Naive thymus-derived CD8-positive, alpha-beta T cell (primary cell): ENCODE measurements around the gene LNPEP. TPM values are rescaled to one million over a fixed set of nuclear protein-coding genes. Genes with fewer than 3 reads are reported as not detected.

ENCODE experiments used
- ATAC-seq, 2 donors: fragments of 150-1000 bp; cut with Tn5 transposase in 1 of 2; sonication (Bioruptor Pico), chemical (Tn5 transposase) in 1 of 2; 1 replicate in 1 of 2; 2 replicates in 1 of 2; pipeline ENCODE4 v1.10.0; 2021; ENCODE audit warnings: mild to moderate bottlenecking in 2 of 2, moderate library complexity in 2 of 2
- POLR2A ChIA-PET: fragments of 350-600 bp; sonication (Branson Sonifier 250); formaldehyde crosslinking; loops from one replicate; lab custom pipeline; 2021; ENCODE audit warnings: antibody characterized with exemption; lab: Charles Lee
- DNase-seq, 10 donors: peaks; one replicate each; pipeline versions ENCODE4 v3.0.0 to v3.0.0-alpha.2; 2020 to 2022
- H3K27ac Mint-ChIP-seq, 10 donors: one replicate each; pipeline ENCODE4 v1.8.0; 2020 to 2022; ENCODE audit warnings: mild to moderate bottlenecking in 10 of 10, mixed read lengths in 10 of 10, moderate library complexity in 4 of 10, inconsistent platforms in 1 of 10
- H3K27me3 Mint-ChIP-seq, 5 donors: one replicate each; pipeline ENCODE4 v1.8.0; 2021 to 2022; ENCODE audit warnings: mixed read lengths in 5 of 5
- H3K36me3 Mint-ChIP-seq, 3 donors: one replicate each; pipeline ENCODE4 v1.8.0; 2020 to 2022; ENCODE audit warnings: mixed read lengths in 3 of 3, mild to moderate bottlenecking in 2 of 3, inconsistent platforms in 1 of 3
- H3K4me1 Mint-ChIP-seq, 4 donors: one replicate each; pipeline ENCODE4 v1.8.0; 2021 to 2022; ENCODE audit warnings: mixed read lengths in 4 of 4
- H3K4me3 Mint-ChIP-seq, 10 donors: one replicate each; pipeline ENCODE4 v1.8.0; 2020 to 2022; ENCODE audit warnings: mild to moderate bottlenecking in 10 of 10, mixed read lengths in 10 of 10, moderate library complexity in 6 of 10, inconsistent platforms in 1 of 10
- H3K9me3 Mint-ChIP-seq, 9 donors: one replicate each; pipeline ENCODE4 v1.8.0; 2020 to 2022; ENCODE audit warnings: mixed read lengths in 9 of 9, mild to moderate bottlenecking in 3 of 9, inconsistent platforms in 1 of 9, moderate library complexity in 1 of 9
- polyA plus RNA-seq, 3 donors: library from polyadenylated mRNA; unstranded; fragments of 300-500 nt; fragmentation: Illumina TruSeq; gene quantifications; one replicate each; pipeline ENCODE4 v1.2.3, GENCODE V29; 2021
- total RNA-seq, 8 experiments: library from RNA in 2 of 8; stranded (reverse) in 2 of 8; gene quantifications; one replicate each; pipeline ENCODE4 v1.2.3 and lab custom pipeline; 2021 to 2026

The LNPEP gene
- total and polyA plus RNA-seq, 5 experiments from 2014 or later, result 50.9 to 107 (median 61.7) TPM

DNA sequence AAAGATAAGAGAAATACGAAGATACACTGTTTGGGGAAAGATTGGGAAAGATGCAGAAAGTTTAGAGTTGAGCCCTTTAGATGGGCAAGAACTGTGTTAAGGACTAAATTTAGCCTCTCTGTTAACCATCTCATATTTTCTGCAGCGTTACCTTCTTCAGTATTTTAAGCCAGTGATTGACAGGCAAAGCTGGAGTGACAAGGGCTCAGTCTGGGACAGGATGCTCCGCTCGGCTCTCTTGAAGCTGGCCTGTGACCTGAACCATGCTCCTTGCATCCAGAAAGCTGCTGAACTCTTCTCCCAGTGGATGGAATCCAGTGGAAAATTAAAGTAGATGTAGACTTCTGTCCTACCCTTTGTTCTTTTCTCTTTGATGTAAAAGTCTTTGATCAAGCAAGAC is 26.4 kb upstream of the LNPEP start:
- H3K36me3 Mint-ChIP-seq, result peaks cover 7 to 73% (median 34%) of the 10 kb centered on the region in 3 donors
- H3K27me3 Mint-ChIP-seq, result no peaks in the 10 kb centered on the region
- peaks cover 10 to 25% (median 14%) of the 10 kb centered on the region in 4 donors for H3K4me1 Mint-ChIP-seq
- ATAC-seq, result no peak
- H3K9me3 Mint-ChIP-seq, result no peaks in the 10 kb centered on the region
- no peak for DNase-seq
- POLR2A ChIA-PET, result interaction anchor here (0.9 to 1.4 kb wide), 2 partner anchors 27 to 54 kb away, joined by 3 to 6 read pairs; partner anchors contain the start of gene LNPEP
- no peak overlapping the region for H3K4me3 Mint-ChIP-seq
- peak overlapping the region in 5 of 10 donors; percentile 11 to 70 (median 36) for H3K27ac Mint-ChIP-seq

DNA sequence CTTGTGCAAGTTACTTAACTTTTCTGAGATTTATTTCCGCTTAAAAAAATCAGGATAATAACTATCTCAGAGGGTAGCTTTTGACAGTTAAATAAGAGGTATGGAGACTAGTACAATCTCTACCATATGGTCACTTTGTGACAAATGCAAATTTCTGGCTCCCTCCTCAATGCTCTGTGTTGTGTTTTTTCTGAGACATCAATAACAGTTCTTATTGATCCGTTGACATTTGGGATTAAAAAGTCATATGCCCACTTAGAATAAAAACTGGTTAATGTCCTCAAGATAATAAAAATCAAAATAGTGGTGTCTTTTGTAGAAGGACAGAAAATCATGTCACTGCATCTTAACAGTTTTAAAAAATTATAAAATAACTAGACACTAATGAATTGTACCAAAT is 24.7 kb upstream of the LNPEP start:
- POLR2A ChIA-PET, result interaction anchor here (0.7 to 1.3 kb wide), 3 partner anchors 11 to 1090 kb away, joined by 3 to 4 read pairs (median 3); no protein-coding TSS in a partner anchor
- H3K27me3 Mint-ChIP-seq, result no peaks in the 10 kb centered on the region
- H3K9me3 Mint-ChIP-seq, result peaks cover 0 to under 1% (median 0%) of the 10 kb centered on the region in 9 donors
- no peak overlapping the region for H3K4me3 Mint-ChIP-seq
- H3K4me1 Mint-ChIP-seq, result peaks cover 10 to 20% (median 13%) of the 10 kb centered on the region in 4 donors
- ATAC-seq (no peak), DNase-seq (no peak)
- peaks cover 9 to 68% (median 35%) of the 10 kb centered on the region in 3 donors for H3K36me3 Mint-ChIP-seq
- no peak overlapping the region for H3K27ac Mint-ChIP-seq

DNA sequence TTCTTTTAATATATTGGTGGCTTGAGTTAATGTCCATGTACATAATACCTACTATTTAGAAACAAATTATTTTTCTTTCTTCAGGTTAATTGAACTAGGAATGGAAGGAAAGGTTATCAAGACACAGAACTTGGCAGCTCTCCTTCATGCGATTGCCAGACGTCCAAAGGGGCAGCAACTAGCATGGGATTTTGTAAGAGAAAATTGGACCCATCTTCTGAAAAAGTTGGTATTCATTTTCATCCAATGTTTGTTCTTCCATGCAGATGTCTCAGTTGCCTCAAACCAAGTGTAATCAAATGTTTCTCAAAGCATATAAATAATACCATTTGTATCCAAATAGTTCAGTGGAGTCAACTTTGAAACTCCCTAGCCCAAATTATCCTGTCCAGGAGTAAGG is 22.6 kb upstream of the LNPEP start:
- POLR2A ChIA-PET, result no interaction called here
- DNase-seq (no peak), ATAC-seq (no peak)
- Mint-ChIP-seq H3K27me3 (no peaks in the 10 kb centered on the region), H3K9me3 (peaks cover 0 to 1% (median 0%) of the 10 kb centered on the region in 9 donors), H3K4me1 (peaks cover 8 to 17% (median 10%) of the 10 kb centered on the region in 4 donors), H3K36me3 (peaks cover 9 to 73% (median 47%) of the 10 kb centered on the region in 3 donors), H3K4me3 (no peak overlapping the region), H3K27ac (peak overlapping the region in 5 of 10 donors; percentile 13 to 67 (median 51))

DNA sequence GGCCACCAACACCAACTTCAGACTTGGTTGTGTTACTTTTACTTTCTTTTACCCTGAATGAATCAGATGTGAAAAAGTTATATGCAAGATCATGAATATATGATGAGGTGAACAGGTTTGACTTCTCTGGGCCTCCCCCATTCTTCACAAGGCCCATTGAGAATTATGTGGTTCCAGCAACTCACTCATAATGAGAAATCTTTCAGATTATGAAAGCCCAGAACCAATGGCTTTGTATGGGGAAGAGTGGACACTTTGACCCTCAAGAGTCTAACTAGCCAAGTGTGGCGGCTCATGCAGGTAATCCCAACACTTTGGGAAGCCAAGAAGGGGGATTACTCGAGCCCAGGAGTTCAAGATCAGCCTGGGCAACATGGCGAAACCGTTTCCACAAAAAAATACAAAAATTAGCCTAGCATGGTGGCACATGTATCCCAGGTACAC is 16.1 kb upstream of the LNPEP start:
- H3K27me3 Mint-ChIP-seq, result no peaks in the 10 kb centered on the region
- H3K36me3 Mint-ChIP-seq, result peaks cover 0 to 53% (median 39%) of the 10 kb centered on the region in 3 donors
- peaks cover 0 to 1% (median 0%) of the 10 kb centered on the region in 9 donors for H3K9me3 Mint-ChIP-seq
- DNase-seq (no peak), ATAC-seq (no peak)
- H3K4me3 Mint-ChIP-seq, result no peak overlapping the region
- POLR2A ChIA-PET, result no interaction called here
- H3K27ac Mint-ChIP-seq, result peak overlapping the region in 6 of 10 donors; percentile 38 to 78 (median 61)
- peaks cover 13 to 45% (median 31%) of the 10 kb centered on the region in 4 donors for H3K4me1 Mint-ChIP-seq

DNA sequence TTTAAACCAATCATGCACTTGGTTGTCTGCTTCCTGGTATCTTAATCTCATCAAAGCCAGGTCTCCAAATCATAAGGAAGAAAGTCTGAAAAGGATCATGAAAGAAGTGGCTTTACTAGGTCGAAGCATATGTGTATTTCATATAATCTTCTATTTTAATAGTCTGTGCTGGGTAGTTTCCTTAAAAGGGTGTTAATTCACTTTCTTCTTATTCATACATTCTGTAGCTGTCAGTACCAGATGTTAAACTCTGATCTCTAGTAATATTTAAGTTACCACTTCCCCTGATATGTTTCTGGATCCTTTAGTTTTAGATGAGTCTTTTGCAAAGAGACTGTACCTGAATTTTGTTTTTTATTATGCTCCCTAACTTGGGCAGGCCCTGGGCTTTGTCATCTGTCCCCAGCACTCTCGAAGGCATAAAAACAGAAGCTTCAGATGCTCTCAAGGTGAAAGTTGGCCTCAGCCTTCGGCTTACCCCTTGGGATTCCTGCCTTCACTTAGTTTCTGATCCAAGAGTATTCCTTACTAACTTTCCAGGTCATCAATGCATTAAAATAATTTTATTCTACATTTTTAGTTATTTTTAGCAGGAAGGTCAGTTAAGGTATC is 15.0 kb upstream of the LNPEP start:
- peaks cover 0 to 1% (median 0%) of the 10 kb centered on the region in 9 donors for H3K9me3 Mint-ChIP-seq
- H3K27ac Mint-ChIP-seq, result peak overlapping the region; percentile 35 to 82 (median 74)
- peaks cover 15 to 54% (median 40%) of the 10 kb centered on the region in 4 donors for H3K4me1 Mint-ChIP-seq
- no peaks in the 10 kb centered on the region for H3K27me3 Mint-ChIP-seq
- peaks cover 0 to 49% (median 35%) of the 10 kb centered on the region in 3 donors for H3K36me3 Mint-ChIP-seq
- ATAC-seq, result no peak
- no peak overlapping the region for H3K4me3 Mint-ChIP-seq
- POLR2A ChIA-PET, result interaction anchor here (0.6 to 1.3 kb wide), 2 partner anchors 44 to 49 kb away, joined by 4 to 5 read pairs; partner anchors contain the start of gene ERAP2
- DNase-seq, result no peak

DNA sequence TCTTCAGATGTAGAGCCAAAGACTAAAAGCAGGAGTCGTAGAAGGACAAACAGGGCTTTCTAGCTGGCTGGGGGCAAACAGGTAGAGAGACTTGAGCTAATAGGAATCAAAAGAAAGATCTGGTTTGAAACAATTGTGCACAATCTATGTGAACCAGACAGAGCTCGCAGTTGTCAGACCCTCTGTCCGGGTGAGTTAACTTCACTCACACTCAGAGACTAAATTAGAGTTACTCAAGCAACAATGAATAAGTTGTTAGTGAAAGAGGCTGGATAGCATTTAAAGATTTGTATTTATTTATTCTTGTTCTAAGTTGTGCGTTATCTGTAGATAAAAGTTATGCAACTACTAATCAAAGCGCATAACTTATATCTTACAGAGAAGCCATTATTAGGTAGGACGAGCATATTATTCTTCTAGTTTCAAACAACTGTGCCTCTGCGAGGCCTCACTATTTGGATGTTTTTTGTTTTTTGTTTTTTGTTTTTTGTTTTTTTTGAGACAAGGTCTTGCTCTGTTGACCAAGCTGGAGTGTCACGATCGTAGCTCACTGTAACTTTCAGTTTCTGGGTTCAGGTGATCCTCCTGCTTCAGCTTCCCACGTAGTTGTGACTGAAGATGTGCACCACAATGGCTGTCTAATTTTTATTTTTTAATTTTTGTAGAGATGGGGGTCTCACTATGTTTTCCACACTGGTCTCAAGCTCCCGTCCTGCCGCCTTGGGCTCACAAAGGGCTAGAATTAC is 13.2 kb upstream of the LNPEP start:
- Mint-ChIP-seq H3K27me3 (no peaks in the 10 kb centered on the region), H3K4me3 (peak overlapping the region in 1 of 10 donors; percentile 3), H3K4me1 (peaks cover 16 to 67% (median 43%) of the 10 kb centered on the region in 4 donors), H3K36me3 (peaks cover 0 to 31% (median 25%) of the 10 kb centered on the region in 3 donors), H3K9me3 (no peaks in the 10 kb centered on the region), H3K27ac (peak overlapping the region in 9 of 10 donors; percentile 54 to 95 (median 84))
- DNase-seq (no peak), ATAC-seq (no peak)
- POLR2A ChIA-PET, result interaction anchor here (1.2 to 2.8 kb wide), 3 partner anchors 12 to 114 kb away, joined by 3 to 50 read pairs (median 16); partner anchors contain the start of genes ERAP1 and LNPEP

DNA sequence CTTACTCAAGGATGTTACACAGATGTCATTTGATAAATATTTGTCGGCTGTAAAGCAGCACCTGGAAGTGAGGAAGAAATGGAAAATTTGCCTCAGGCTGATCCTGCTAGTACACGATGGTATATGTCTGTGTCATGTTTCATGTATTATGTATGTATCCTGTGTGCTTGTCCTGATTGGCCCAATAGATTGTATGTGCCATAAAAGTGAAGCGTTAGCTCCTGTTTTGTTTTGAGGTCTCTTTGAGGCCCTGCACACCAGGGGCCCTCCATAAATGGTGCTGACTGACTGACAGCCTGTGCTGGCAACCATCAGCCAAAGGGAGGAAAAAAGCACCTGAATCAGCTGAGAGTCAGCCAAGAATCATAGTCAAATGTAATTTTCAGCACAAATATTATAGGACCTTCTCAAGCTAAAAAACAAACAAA is 11.8 kb upstream of the LNPEP start:
- POLR2A ChIA-PET, result interaction anchor here (0.8 to 2.8 kb wide), 10 partner anchors 11 to 116 kb away, joined by 3 to 50 read pairs (median 8); partner anchors contain the start of genes ERAP1, ERAP2 and LNPEP
- Mint-ChIP-seq H3K4me1 (peaks cover 18 to 77% (median 54%) of the 10 kb centered on the region in 4 donors), H3K27me3 (no peaks in the 10 kb centered on the region), H3K36me3 (peaks cover 0 to 20% (median 16%) of the 10 kb centered on the region in 3 donors), H3K4me3 (peak overlapping the region; percentile 9 to 74 (median 58)), H3K9me3 (no peaks in the 10 kb centered on the region), H3K27ac (peak overlapping the region; percentile 84 to 98 (median 94))
- ATAC-seq (peak; percentile 97), DNase-seq (peak in 8 of 10 donors; percentile 13 to 71 (median 50))

DNA sequence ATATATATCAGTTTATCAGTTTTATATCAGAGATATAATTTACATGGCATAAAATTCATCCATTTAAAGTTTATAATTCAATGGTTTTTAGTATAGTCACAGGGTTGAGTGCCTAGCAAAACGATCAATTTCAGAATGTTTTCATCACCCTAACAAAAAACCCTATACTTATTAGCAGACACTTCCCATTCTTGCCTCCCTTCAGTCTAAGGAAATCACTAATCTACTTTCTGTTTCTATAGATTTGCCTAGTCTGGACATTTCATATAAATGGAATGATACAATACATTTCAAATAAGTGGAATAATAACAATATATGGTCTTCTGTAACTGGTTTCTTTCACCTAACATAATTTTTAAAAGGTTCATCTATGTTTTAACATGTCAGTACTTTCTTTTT is 9.6 kb upstream of the LNPEP start:
- no peaks in the 10 kb centered on the region for H3K27me3 Mint-ChIP-seq
- H3K27ac Mint-ChIP-seq, result peak overlapping the region in 8 of 10 donors; percentile 56 to 98 (median 83)
- peaks cover 0 to 7% (median 3%) of the 10 kb centered on the region in 3 donors for H3K36me3 Mint-ChIP-seq
- H3K4me3 Mint-ChIP-seq, result no peak overlapping the region
- DNase-seq (no peak), ATAC-seq (no peak)
- H3K4me1 Mint-ChIP-seq, result peaks cover 30 to 83% (median 62%) of the 10 kb centered on the region in 4 donors
- no peaks in the 10 kb centered on the region for H3K9me3 Mint-ChIP-seq
- POLR2A ChIA-PET, result interaction anchor here (0.6 to 1.2 kb wide), 3 partner anchors 10 to 116 kb away, joined by 3 to 5 read pairs (median 3); partner anchors contain the start of gene LNPEP

DNA sequence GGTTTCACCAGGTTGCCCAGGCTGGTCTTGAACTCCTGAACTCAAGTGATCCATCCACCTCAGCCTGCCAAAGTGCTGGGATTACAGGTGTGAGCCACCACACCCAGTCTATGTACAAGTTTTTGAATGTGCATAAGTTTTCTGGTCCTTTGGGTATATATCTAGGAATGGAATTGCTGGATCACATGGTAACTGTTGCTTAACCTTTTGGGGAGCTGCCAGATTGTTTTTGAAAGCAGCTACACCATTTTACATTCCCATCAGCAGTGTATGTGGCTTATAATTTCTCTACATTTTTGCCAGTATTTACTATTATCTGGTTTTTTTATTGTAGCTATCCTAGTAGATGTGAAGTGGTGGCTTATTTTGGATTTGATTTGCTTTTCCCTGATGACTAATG is 8.9 kb upstream of the LNPEP start:
- peak overlapping the region in 5 of 10 donors; percentile 14 to 98 (median 78) for H3K27ac Mint-ChIP-seq
- no peaks in the 10 kb centered on the region for H3K9me3 Mint-ChIP-seq
- no peak overlapping the region for H3K4me3 Mint-ChIP-seq
- POLR2A ChIA-PET, result interaction anchor here (0.6 to 1.2 kb wide), 3 partner anchors 9 to 116 kb away, joined by 3 to 5 read pairs (median 3); partner anchors contain the start of gene LNPEP
- peaks cover 0 to 5% (median 3%) of the 10 kb centered on the region in 3 donors for H3K36me3 Mint-ChIP-seq
- peaks cover 34 to 85% (median 65%) of the 10 kb centered on the region in 4 donors for H3K4me1 Mint-ChIP-seq
- ATAC-seq, result no peak
- DNase-seq, result no peak
- H3K27me3 Mint-ChIP-seq, result no peaks in the 10 kb centered on the region

DNA sequence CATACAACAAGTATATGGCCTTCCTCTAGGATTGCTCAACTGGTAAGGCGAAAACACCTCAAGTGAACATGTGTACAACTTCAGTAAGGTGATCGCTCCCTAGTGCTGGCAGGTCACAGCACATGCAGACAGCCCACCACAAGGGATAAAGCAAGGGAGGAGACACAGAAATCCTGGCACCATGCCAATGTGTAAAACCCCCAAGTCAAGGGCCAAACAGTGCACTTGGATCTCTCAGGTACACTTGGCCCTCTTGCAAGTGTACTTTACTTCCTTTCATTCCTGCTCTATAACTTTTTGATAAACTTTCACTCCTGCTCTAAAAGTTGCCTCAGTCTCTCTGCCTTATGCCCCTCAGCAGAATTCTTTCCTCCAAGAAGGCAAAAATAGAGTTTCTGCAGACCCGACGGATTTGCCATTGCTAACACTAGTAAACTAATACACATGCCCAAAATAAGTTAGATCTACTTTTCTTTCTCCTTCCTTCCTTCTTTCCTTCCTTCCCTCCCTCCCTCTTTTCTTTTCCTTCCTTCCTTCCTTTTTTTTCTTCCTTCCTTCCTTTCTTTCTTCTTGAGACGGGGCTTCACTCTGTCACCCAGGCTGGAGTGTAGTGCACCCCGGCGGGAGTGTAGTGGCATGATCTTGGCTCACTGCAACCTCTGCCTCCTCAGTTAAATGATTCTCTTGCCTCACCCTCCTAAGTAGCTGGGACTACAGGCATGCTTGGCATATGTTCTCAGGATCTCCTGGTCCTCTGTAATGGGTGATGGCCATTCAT is 6.8 kb upstream of the LNPEP start:
- H3K36me3 Mint-ChIP-seq, result peaks cover 0 to 5% (median 3%) of the 10 kb centered on the region in 3 donors
- H3K27ac Mint-ChIP-seq, result peak overlapping the region in 9 of 10 donors; percentile 68 to 89 (median 81)
- DNase-seq, result peak in 2 of 10 donors; percentile 16 to 19
- H3K9me3 Mint-ChIP-seq, result no peaks in the 10 kb centered on the region
- H3K27me3 Mint-ChIP-seq, result no peaks in the 10 kb centered on the region
- H3K4me3 Mint-ChIP-seq, result peak overlapping the region in 5 of 10 donors; percentile 3 to 55 (median 12)
- POLR2A ChIA-PET, result interaction anchor here (1.4 to 4.3 kb wide), 2 partner anchors 36 to 52 kb away, joined by 3 to 18 read pairs; partner anchors contain the start of gene ERAP2
- no peak for ATAC-seq
- peaks cover 35 to 89% (median 73%) of the 10 kb centered on the region in 4 donors for H3K4me1 Mint-ChIP-seq

DNA sequence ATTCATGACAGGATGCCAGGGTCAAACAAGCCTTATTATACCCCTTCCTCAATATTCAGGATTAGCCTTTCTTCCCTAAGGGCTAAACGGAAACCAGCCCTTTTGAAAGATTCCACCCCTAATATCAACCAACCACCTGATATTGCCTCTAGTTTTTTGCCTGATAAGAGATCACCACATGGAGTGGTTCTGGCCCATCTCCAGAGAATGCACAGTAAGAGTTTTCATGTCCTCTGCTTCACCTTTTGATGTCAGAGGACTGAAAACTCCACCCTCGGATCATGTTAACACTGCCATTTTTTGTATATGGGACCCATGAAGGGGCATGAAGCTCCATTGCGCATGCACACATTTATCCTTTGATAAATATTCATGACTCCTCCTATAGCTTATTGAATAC is 5.8 kb upstream of the LNPEP start:
- H3K4me1 Mint-ChIP-seq, result peaks cover 36 to 83% (median 68%) of the 10 kb centered on the region in 4 donors
- DNase-seq (no peak), ATAC-seq (no peak)
- H3K27me3 Mint-ChIP-seq, result no peaks in the 10 kb centered on the region
- H3K27ac Mint-ChIP-seq, result peak overlapping the region in 8 of 10 donors; percentile 17 to 83 (median 70)
- H3K36me3 Mint-ChIP-seq, result peaks cover 0 to 3% (median 3%) of the 10 kb centered on the region in 3 donors
- H3K4me3 Mint-ChIP-seq, result peak overlapping the region in 6 of 10 donors; percentile 7 to 34 (median 15)
- no peaks in the 10 kb centered on the region for H3K9me3 Mint-ChIP-seq
- POLR2A ChIA-PET, result interaction anchor here (1.4 to 4.3 kb wide), 2 partner anchors 37 to 53 kb away, joined by 3 to 18 read pairs; partner anchors contain the start of gene ERAP2
